Tibial nerve (tissue), 4 donors: Measurements from ENCODE around the gene KCNQ1.

Experiments
- EP300 ChIP-seq, 2 donors: sonication (generic); formaldehyde crosslinking; IDR thresholded peaks; one replicate each; pipeline ENCODE4 v1.6.1; 2017; ENCODE audit warnings: antibody characterized with exemption in 2 of 2, mild to moderate bottlenecking in 1 of 2
- TF ChIP-seq, protein P1 (sequence below), 5 experiments: fragments of 200-600 bp in 3 of 5; fragments of 450-650 bp in 2 of 5; sonication (generic) in 3 of 5; IDR thresholded peaks; one replicate each; pipeline ENCODE4 v1.5.1; 2016 to 2019; ENCODE audit warnings: antibody characterized with exemption in 5 of 5, mild to moderate bottlenecking in 3 of 5, moderate library complexity in 2 of 5

DNA sequence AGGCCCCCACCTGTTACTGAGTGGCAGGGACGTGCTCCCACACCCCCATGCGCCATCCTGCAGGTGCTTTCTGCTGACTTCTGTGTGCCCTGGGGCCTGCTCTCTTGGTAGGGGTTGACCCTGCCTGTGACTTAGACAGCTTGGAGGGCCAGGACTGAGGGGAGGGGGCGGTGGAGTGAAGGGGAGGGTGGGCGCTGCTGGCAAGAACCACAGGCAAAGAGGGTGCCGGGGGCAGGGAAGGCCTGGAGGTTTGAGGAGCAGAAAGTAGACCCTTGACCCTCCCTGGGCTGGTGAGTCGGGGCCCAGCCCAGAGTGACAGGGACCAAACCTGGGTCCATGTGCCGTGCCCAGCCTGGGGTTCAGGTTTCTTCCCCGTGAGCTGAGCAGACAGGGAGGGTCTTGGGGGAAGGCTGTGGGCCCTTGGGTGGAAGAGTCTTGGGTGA is 17.8 kb downstream of the KCNQ1 start:
- no peak for TF ChIP-seq EP300 (IDR thresholded peaks at IDR 0.05)
- TF ChIP-seq, protein P1, sequence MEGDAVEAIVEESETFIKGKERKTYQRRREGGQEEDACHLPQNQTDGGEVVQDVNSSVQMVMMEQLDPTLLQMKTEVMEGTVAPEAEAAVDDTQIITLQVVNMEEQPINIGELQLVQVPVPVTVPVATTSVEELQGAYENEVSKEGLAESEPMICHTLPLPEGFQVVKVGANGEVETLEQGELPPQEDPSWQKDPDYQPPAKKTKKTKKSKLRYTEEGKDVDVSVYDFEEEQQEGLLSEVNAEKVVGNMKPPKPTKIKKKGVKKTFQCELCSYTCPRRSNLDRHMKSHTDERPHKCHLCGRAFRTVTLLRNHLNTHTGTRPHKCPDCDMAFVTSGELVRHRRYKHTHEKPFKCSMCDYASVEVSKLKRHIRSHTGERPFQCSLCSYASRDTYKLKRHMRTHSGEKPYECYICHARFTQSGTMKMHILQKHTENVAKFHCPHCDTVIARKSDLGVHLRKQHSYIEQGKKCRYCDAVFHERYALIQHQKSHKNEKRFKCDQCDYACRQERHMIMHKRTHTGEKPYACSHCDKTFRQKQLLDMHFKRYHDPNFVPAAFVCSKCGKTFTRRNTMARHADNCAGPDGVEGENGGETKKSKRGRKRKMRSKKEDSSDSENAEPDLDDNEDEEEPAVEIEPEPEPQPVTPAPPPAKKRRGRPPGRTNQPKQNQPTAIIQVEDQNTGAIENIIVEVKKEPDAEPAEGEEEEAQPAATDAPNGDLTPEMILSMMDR (IDR thresholded peaks at IDR 0.05) = no peak
